ENCODE measurements around the gene AFF3. TPM values are rescaled to one million over a fixed set of nuclear protein-coding genes. Genes with fewer than 3 reads are reported as not detected.

AFF3 gene
- total and polyA plus RNA-seq, 12 donors, result 0.39 to 16.9 (median 7.0) TPM

DNA sequence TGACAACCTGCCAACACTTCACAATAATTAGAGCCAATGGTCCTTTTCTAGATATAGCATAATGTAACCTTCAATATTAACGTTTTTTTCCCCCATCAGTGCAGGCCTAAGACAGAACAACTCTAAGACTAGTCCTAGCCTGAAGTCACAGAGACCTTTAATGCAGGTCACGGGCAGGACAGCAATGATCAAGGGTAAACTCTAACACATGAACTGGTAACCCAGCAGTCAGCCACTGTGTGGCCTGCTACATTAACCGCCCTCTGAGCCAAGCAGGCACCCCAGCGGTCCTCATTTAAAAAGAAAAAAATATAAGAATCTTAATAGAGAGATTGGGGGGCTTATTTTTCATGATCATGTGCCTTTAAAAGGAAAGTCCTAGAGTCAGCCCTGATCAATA, 290.6 kb downstream of the AFF3 start:
- H3K4me1 ChIP-seq, result peaks cover 0 to 5% (median 0%) of the 10 kb centered on the region in 9 donors
- peaks cover 0 to 12% (median 0%) of the 10 kb centered on the region in 11 donors for H3K9me3 ChIP-seq
- no peak overlapping the region for H3K4me3 ChIP-seq
- H3K27ac ChIP-seq, result no peak overlapping the region
- no peaks in the 10 kb centered on the region for H3K27me3 ChIP-seq
- DNase-seq, result no peak
- ATAC-seq, result no peak
- 87 to 88% methylated on average over 4 of the region's 4 CpGs for WGBS, 2 donors
- intact Hi-C loops (cut with DNase I), result no loop called here
- TF ChIP-seq, protein P1, sequence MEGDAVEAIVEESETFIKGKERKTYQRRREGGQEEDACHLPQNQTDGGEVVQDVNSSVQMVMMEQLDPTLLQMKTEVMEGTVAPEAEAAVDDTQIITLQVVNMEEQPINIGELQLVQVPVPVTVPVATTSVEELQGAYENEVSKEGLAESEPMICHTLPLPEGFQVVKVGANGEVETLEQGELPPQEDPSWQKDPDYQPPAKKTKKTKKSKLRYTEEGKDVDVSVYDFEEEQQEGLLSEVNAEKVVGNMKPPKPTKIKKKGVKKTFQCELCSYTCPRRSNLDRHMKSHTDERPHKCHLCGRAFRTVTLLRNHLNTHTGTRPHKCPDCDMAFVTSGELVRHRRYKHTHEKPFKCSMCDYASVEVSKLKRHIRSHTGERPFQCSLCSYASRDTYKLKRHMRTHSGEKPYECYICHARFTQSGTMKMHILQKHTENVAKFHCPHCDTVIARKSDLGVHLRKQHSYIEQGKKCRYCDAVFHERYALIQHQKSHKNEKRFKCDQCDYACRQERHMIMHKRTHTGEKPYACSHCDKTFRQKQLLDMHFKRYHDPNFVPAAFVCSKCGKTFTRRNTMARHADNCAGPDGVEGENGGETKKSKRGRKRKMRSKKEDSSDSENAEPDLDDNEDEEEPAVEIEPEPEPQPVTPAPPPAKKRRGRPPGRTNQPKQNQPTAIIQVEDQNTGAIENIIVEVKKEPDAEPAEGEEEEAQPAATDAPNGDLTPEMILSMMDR (IDR thresholded peaks at IDR 0.05), result no peak
- H3K36me3 ChIP-seq, result no peaks in the 10 kb centered on the region

DNA sequence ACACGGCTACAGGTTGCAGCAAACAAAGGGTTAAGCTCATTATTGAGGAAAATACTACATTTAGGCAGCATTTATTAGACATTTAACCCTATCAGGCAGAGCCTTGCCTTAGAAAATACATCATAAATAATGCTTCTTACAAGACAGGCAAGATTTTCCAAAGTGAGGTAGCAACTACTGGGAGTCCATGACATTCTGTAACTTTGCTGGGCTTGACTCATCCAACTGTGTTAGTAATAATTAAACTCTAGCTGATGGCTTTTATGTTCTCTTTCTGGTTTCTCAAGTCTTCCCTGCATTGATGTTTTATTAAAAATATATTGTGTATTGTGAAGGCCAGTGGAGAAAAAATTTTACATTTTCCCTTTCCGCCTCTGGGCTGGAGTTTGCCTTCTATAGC, 291.3 kb downstream of the AFF3 start:
- Histone ChIP-seq H3K9me3 (peaks cover 0 to 7% (median 0%) of the 10 kb centered on the region in 11 donors), H3K36me3 (no peaks in the 10 kb centered on the region), H3K4me3 (no peak overlapping the region), H3K4me1 (peaks cover 0 to 5% (median 0%) of the 10 kb centered on the region in 9 donors), H3K27me3 (no peaks in the 10 kb centered on the region), H3K27ac (no peak overlapping the region)
- TF ChIP-seq, protein P1 (IDR thresholded peaks at IDR 0.05), result no peak
- no peak for DNase-seq
- no peak for ATAC-seq
- intact Hi-C loops (cut with DNase I), result no loop called here
- WGBS, 2 donors, result 93 to 97% methylated on average over 2 of the region's 2 CpGs

DNA sequence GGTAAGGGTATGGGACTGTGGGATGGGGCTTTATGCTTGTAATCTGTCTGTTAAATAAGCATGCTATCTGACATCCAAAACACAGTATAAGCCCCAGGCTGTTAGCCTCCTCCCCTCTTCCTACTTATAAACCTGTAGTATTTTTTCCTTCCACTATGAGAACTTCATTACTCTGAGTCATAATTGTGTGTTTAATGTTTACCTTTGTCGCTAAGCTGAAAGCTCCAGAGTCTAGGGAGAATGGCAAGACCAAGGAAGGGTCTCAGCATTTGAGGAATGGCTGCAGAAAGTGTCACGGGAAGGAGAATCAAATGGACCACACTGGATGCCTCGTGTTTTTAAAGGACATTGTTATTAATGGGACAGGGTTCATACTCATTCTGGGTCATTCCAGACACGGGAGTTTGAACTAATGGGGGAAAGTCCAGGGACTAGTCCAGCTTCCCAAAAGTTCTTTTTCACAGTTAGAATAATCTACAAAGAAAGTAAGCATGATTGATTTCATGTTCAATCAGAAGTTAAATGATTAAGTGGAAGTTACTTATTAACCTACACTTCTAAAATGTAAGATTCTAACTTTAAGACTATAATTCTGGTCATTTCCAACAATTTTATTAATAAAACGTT, 292.2 kb downstream of the AFF3 start:
- intact Hi-C loops (cut with DNase I), result no loop called here
- H3K9me3 ChIP-seq, result no peaks in the 10 kb centered on the region
- TF ChIP-seq, protein P1 (IDR thresholded peaks at IDR 0.05), result no peak
- H3K27ac ChIP-seq, result no peak overlapping the region
- DNase-seq (no peak), ATAC-seq (no peak)
- no peak overlapping the region for H3K4me3 ChIP-seq
- no peaks in the 10 kb centered on the region for H3K27me3 ChIP-seq
- H3K4me1 ChIP-seq, result peaks cover 0 to 5% (median 0%) of the 10 kb centered on the region in 9 donors
- 82 to 90% methylated on average over 5 of the region's 5 CpGs for WGBS, 2 donors
- H3K36me3 ChIP-seq, result no peaks in the 10 kb centered on the region

DNA sequence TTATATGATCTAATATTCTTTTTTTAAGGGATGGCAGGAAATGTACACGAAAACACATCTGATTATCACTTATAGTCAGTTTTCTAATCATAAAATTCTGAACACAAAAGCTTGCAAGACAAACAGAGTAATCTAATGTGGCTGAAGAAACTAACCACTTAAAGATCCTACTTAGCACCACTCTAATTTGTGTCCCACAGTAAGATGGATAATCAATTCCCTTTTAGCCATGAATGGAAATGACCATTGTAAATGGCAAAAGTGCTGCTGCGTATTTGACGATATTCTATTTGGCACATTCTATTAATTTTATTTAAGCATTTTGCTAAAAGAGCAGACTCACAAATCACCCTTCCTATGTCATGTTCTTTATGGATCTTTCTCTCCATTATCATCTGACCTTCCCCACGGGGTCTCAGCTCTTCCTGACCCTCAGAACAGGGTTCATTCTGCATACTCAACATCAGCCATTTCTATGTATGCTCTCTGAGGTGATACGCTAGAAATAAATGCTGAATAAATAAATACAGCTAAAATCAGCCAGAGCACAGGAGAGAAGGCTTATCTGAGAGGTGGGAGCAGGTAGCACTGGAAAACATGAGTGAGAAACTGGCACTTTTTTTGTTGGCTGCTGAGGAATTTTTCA, 295.8 kb downstream of the AFF3 start:
- no peaks in the 10 kb centered on the region for H3K36me3 ChIP-seq
- no peak overlapping the region for H3K27ac ChIP-seq
- WGBS, 2 donors, result 93 to 97% methylated on average over 5 of the region's 5 CpGs
- intact Hi-C loops (cut with DNase I), result no loop called here
- H3K9me3 ChIP-seq, result no peaks in the 10 kb centered on the region
- no peak overlapping the region for H3K4me3 ChIP-seq
- H3K4me1 ChIP-seq, result no peaks in the 10 kb centered on the region
- no peaks in the 10 kb centered on the region for H3K27me3 ChIP-seq
- DNase-seq (no peak), ATAC-seq (no peak)
- TF ChIP-seq, protein P1 (IDR thresholded peaks at IDR 0.05), result no peak
